Endothelial cell of umbilical vein (primary cell): ENCODE measurements around the gene DGKB.

ENCODE experiments used
- EZH2 ChIP-seq: IDR thresholded peaks from 2 replicates; pipeline ENCODE4 v1.6.1; 2012; ENCODE audit warnings: borderline replicate concordance, low read depth, mild to moderate bottlenecking, moderate library complexity, low read length, inconsistent platforms; ENCODE audit not compliant: severe bottlenecking
- FOS ChIP-seq: IDR thresholded peaks from 2 replicates; pipeline ENCODE4 v1.6.1; 2011; ENCODE audit warnings: mild to moderate bottlenecking, low read length, moderate library complexity, borderline replicate concordance; ENCODE audit not compliant: insufficient read depth
- GATA2 ChIP-seq: IDR thresholded peaks from 2 replicates; pipeline ENCODE4 v1.7.0; 2011; ENCODE audit warnings: low read depth, mild to moderate bottlenecking, moderate library complexity, mixed read lengths, low read length; ENCODE audit not compliant: insufficient read length, insufficient read depth
- JUN ChIP-seq: IDR thresholded peaks from 2 replicates; pipeline ENCODE4 v1.6.1; 2011; ENCODE audit warnings: borderline replicate concordance, low read depth; ENCODE audit not compliant: insufficient read length, insufficient read depth
- MYC ChIP-seq: IDR thresholded peaks from one replicate; pipeline ENCODE4 v1.6.1; 2011; ENCODE audit warnings: mild to moderate bottlenecking, low read depth, low read length
- POLR2A ChIP-seq: IDR thresholded peaks from 2 replicates; pipeline ENCODE4 v1.6.1; 2012; ENCODE audit warnings: low read depth, mild to moderate bottlenecking, control low read depth, low read length
- POLR2AphosphoS5 ChIP-seq: IDR thresholded peaks from 2 replicates; pipeline ENCODE4 v1.6.1; 2012; ENCODE audit warnings: low read depth, mild to moderate bottlenecking, control low read depth, low read length, moderate library complexity; ENCODE audit not compliant: insufficient read depth
- TF ChIP-seq, protein P1 (sequence below), 2 donors: IDR thresholded peaks; 1 replicate in 1 of 2; 2 replicates in 1 of 2; pipeline ENCODE4 v1.5.1; 2011; ENCODE audit warnings: low read length in 2 of 2, mild to moderate bottlenecking in 2 of 2, moderate library complexity in 2 of 2, control low read depth in 1 of 2, inconsistent platforms in 1 of 2, low read depth in 1 of 2; ENCODE audit not compliant: insufficient read depth in 1 of 2; ENCODE audit errors: extremely low read depth in 1 of 2
- TF ChIP-seq, protein P2 (sequence below): IDR thresholded peaks from 2 replicates; pipeline ENCODE4 v1.6.1; 2011; ENCODE audit not compliant: insufficient read depth, insufficient read length

DNA sequence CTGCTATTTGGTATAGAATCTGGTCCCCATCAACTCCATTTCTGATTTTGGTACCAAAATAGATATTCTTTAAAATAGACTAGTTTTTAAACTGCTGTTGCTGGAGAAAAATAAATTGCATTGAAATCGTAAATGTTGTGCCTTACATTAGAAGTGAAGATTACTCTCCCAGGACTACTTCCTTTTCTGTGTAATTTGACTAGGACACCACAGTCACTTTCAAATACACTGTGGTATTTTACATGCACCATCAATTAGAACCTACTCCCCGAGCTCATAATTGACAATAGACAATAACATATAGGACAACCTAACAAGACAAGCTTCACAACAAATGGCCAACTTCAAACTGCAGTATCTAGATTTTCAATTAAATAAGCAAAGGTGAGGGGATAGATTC lies 211.5 kb downstream of the DGKB start:
- TF ChIP-seq EZH2 (no peak), POLR2AphosphoS5 (no peak), POLR2A (no peak), MYC (no peak), FOS (no peak), JUN (no peak), GATA2 (no peak)
- TF ChIP-seq, protein P1, sequence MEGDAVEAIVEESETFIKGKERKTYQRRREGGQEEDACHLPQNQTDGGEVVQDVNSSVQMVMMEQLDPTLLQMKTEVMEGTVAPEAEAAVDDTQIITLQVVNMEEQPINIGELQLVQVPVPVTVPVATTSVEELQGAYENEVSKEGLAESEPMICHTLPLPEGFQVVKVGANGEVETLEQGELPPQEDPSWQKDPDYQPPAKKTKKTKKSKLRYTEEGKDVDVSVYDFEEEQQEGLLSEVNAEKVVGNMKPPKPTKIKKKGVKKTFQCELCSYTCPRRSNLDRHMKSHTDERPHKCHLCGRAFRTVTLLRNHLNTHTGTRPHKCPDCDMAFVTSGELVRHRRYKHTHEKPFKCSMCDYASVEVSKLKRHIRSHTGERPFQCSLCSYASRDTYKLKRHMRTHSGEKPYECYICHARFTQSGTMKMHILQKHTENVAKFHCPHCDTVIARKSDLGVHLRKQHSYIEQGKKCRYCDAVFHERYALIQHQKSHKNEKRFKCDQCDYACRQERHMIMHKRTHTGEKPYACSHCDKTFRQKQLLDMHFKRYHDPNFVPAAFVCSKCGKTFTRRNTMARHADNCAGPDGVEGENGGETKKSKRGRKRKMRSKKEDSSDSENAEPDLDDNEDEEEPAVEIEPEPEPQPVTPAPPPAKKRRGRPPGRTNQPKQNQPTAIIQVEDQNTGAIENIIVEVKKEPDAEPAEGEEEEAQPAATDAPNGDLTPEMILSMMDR (IDR thresholded peaks at IDR 0.05; ENCODE audit: extremely low read depth in 1 of 2, insufficient read depth in 1 of 2, low read depth in 1 of 2, low read length in 2 of 2): no peak
- TF ChIP-seq, protein P2, sequence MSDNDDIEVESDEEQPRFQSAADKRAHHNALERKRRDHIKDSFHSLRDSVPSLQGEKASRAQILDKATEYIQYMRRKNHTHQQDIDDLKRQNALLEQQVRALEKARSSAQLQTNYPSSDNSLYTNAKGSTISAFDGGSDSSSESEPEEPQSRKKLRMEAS: no peak
